ENCODE data around the gene RAB4B. TPM values are rescaled to one million over a fixed set of nuclear protein-coding genes. Genes with fewer than 3 reads are reported as not detected.

The RAB4B gene
- total and polyA plus RNA-seq, 9 donors, result 6.5 to 32.9 (median 18.9) TPM

GRCh38 chr19:40791996-40792395 is 13.9 kb downstream of the RAB4B start:
- no peak for DNase-seq
- WGBS, 3 donors, result 74 to 85% (median 82%) methylated on average over 3 of the region's 3 CpGs
- H3K27me3 ChIP-seq, result no peaks in the 10 kb centered on the region
- no peaks in the 10 kb centered on the region for H3K36me3 ChIP-seq
- no peak overlapping the region for H3K4me3 ChIP-seq
- H3K4me1 ChIP-seq (ENCODE audit: insufficient read depth), result no peaks in the 10 kb centered on the region
- H3K27ac ChIP-seq, result no peak overlapping the region
- TF ChIP-seq POLR2A (IDR thresholded peaks at IDR 0.05) (no peak), EP300 (IDR thresholded peaks at IDR 0.05) (no peak)
- TF ChIP-seq, protein P1, sequence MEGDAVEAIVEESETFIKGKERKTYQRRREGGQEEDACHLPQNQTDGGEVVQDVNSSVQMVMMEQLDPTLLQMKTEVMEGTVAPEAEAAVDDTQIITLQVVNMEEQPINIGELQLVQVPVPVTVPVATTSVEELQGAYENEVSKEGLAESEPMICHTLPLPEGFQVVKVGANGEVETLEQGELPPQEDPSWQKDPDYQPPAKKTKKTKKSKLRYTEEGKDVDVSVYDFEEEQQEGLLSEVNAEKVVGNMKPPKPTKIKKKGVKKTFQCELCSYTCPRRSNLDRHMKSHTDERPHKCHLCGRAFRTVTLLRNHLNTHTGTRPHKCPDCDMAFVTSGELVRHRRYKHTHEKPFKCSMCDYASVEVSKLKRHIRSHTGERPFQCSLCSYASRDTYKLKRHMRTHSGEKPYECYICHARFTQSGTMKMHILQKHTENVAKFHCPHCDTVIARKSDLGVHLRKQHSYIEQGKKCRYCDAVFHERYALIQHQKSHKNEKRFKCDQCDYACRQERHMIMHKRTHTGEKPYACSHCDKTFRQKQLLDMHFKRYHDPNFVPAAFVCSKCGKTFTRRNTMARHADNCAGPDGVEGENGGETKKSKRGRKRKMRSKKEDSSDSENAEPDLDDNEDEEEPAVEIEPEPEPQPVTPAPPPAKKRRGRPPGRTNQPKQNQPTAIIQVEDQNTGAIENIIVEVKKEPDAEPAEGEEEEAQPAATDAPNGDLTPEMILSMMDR (IDR thresholded peaks at IDR 0.05), result no peak
- no peaks in the 10 kb centered on the region for H3K9me3 ChIP-seq
- intact Hi-C loops (cut with DNase I), result no loop called here

- Histone ChIP-seq H3K9me3 (no peaks in the 10 kb centered on the region), H3K27ac (peak overlapping the region in 1 of 2 donors; percentile 83), H3K27me3 (no peaks in the 10 kb centered on the region), H3K4me3 (no peak overlapping the region), H3K36me3 (no peaks in the 10 kb centered on the region), H3K4me1 (ENCODE audit: insufficient read depth) (peaks cover 22% of the 10 kb centered on the region)
- TF ChIP-seq POLR2A (IDR thresholded peaks at IDR 0.05) (no peak), EP300 (IDR thresholded peaks at IDR 0.05) (no peak)
- TF ChIP-seq, protein P1 (IDR thresholded peaks at IDR 0.05), result no peak
- intact Hi-C loops (cut with DNase I), result no loop called here
- 86 to 94% (median 91%) methylated on average over 14 of the region's 14 CpGs for WGBS, 3 donors
- no peak for DNase-seq
Observed at GRCh38 chr19:40797166-40797962, 19.3 kb downstream of the RAB4B start.

GRCh38 chr19:40797963-40798682 is 20.1 kb downstream of the RAB4B start:
- WGBS, 3 donors, result 8 to 10% (median 8%) methylated on average over 28 of the region's 28 CpGs
- Histone ChIP-seq H3K27me3 (no peaks in the 10 kb centered on the region), H3K9me3 (no peaks in the 10 kb centered on the region), H3K4me3 (peak overlapping the region; percentile 79), H3K36me3 (no peaks in the 10 kb centered on the region), H3K4me1 (ENCODE audit: insufficient read depth) (peaks cover 24% of the 10 kb centered on the region), H3K27ac (peak overlapping the region; percentile 42 to 83)
- intact Hi-C loops (cut with DNase I), result loop anchor here in 1 of 4 donors (2.0 kb wide), 1 partner anchor 47 kb away; the partner anchor contains the start of genes ACTMAP and SNRPA
- DNase-seq, result peak; percentile 64 to 78 (median 70)
- TF ChIP-seq, protein P1 (IDR thresholded peaks at IDR 0.05), result peak; percentile 37 to 78 (median 75)
- no peak for TF ChIP-seq EP300 (IDR thresholded peaks at IDR 0.05)

DNA sequence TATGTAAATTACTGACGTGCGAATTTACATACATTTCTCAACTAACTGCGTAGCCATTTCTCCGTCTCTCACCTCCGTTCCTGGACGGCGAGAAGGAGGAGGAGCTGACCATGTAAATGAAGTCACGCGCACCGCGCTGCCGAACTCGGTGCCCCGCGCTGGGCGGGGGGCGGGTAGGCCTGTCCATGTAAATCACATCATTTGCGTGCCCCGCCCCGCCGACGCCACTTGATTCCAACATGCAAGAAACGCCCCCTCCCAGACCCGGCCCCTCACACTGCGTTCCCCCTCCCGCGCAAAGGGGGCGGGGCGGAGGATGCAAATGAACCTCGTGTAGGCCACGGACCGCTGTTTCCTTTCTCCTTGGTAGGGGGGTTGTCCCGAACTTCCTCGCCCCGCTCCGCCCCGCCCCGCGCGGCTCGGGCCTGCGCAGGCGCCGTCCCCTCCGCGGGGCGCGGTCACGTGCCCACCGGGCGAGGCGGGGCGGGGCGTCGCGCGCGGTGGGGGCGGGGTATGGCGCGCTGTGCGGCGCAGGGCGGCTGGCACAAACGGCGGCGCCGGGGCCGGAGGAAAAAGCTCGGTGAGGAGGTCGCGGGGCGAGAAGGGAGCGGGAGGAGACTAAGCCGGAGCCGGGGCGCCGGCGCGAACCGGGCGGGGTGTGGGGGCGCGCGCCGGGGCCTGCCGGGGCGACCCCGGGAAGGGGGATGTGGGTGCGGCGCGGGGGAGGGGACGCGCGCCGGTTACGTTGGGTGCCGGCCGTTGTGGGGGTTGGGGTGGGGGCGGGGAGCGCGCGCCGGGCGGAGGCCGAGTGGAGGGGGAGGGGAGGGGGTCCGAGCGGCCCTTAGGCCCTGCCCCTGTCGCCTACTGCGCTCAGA is 20.9 kb downstream of the RAB4B start, which contains the start of gene EGLN2:
TSS of gene EGLN2 (plus strand) at position 509 of the 875 bp plus-strand sequence. CDS start 1,382 bp downstream, outside the sequence.
- Histone ChIP-seq H3K36me3 (no peaks in the 10 kb centered on the region), H3K4me1 (ENCODE audit: insufficient read depth) (peaks cover 32% of the 10 kb centered on the region), H3K4me3 (peak within 1 kb of the TSS; percentile 79), H3K27ac (peak within 1 kb of the TSS; percentile 83 to 85), H3K27me3 (no peaks in the 10 kb centered on the region), H3K9me3 (no peaks in the 10 kb centered on the region)
- peak; percentile 100 for DNase-seq
- intact Hi-C loops (cut with DNase I), result loop anchor here in 1 of 4 donors (2.0 kb wide), 1 partner anchor 48 kb away; the partner anchor contains the start of genes ACTMAP and SNRPA
- peak; percentile 71 for TF ChIP-seq POLR2A (IDR thresholded peaks at IDR 0.05)
- TF ChIP-seq, protein P1 (IDR thresholded peaks at IDR 0.05), result peak in 1 of 3 donors; percentile 7
- TF ChIP-seq EP300 (IDR thresholded peaks at IDR 0.05), result peak; percentile 77
- 0 to 1% (median 0%) methylated on average over 43 to 108 of the region's 110 CpGs for WGBS, 3 donors
